Thyroid gland (tissue), 4 donors: ENCODE measurements around the gene DPP7.

ENCODE experiments used
- POLR2A ChIP-seq, 2 donors: fragments of 450-650 bp; IDR thresholded peaks; one replicate each; pipeline ENCODE4 v1.6.1; 2017; ENCODE audit warnings: antibody characterized with exemption in 2 of 2, mild to moderate bottlenecking in 2 of 2, moderate library complexity in 1 of 2
- TF ChIP-seq, protein P1 (sequence below), 6 experiments: fragments of 200-600 bp in 3 of 6; fragments of 450-650 bp in 3 of 6; sonication (generic) in 3 of 6; IDR thresholded peaks; one replicate each; pipeline ENCODE4 v1.5.1; 2016 to 2019; ENCODE audit warnings: antibody characterized with exemption in 6 of 6, mild to moderate bottlenecking in 2 of 6, inconsistent platforms in 1 of 6, moderate library complexity in 1 of 6

DNA sequence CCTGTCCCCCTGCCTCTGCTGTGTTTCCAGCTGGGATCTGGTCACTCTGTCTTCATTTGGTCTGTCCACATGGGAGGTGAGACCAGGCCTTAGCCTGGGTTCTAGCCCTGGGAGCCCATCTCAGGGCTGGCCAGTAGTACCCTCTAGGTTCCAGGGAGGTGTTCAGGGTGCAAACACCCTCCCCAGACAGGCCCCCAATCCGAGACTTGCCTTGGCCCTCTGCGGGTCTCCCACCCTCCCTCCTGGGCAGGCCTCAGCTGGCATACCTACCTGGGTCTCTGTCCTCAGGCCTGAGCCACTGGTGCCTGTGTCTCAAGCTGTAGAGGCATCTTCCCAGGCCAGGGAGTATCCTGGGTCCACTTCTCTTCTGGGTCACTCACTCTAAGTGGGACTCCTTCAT lies 43.3 kb downstream of the DPP7 start:
- TF ChIP-seq, protein P1, sequence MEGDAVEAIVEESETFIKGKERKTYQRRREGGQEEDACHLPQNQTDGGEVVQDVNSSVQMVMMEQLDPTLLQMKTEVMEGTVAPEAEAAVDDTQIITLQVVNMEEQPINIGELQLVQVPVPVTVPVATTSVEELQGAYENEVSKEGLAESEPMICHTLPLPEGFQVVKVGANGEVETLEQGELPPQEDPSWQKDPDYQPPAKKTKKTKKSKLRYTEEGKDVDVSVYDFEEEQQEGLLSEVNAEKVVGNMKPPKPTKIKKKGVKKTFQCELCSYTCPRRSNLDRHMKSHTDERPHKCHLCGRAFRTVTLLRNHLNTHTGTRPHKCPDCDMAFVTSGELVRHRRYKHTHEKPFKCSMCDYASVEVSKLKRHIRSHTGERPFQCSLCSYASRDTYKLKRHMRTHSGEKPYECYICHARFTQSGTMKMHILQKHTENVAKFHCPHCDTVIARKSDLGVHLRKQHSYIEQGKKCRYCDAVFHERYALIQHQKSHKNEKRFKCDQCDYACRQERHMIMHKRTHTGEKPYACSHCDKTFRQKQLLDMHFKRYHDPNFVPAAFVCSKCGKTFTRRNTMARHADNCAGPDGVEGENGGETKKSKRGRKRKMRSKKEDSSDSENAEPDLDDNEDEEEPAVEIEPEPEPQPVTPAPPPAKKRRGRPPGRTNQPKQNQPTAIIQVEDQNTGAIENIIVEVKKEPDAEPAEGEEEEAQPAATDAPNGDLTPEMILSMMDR (IDR thresholded peaks at IDR 0.05), result no peak
- no peak for TF ChIP-seq POLR2A (IDR thresholded peaks at IDR 0.05)
